ENCODE data around the gene KCNK13.
"Not testable (repeated sequence)": the region's sequence is repeated elsewhere in the genome, so short reads cannot be mapped to it uniquely, and the experiment has no call there.

The KCNK13 gene

DNA sequence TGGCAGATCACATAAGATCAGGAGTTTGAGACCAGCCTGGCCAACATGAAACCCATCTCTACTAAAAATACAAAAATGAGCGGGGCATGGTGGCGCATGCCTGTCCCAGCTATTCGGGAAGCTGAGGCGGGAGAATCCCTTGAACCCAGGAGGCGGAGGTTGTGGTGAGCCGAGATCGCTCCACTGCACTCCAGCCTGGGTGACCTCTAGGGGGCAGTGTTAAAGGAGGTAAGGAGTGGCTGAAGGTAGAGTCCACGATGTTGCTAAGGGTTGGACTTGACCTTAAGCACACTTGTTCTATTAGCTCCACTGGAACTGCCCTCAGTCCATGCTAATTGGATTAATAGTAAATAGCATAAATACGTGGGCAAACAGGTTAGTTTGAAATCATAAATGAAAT is 132.1 kb downstream of the KCNK13 start:
- TF ChIP-seq, protein P1, sequence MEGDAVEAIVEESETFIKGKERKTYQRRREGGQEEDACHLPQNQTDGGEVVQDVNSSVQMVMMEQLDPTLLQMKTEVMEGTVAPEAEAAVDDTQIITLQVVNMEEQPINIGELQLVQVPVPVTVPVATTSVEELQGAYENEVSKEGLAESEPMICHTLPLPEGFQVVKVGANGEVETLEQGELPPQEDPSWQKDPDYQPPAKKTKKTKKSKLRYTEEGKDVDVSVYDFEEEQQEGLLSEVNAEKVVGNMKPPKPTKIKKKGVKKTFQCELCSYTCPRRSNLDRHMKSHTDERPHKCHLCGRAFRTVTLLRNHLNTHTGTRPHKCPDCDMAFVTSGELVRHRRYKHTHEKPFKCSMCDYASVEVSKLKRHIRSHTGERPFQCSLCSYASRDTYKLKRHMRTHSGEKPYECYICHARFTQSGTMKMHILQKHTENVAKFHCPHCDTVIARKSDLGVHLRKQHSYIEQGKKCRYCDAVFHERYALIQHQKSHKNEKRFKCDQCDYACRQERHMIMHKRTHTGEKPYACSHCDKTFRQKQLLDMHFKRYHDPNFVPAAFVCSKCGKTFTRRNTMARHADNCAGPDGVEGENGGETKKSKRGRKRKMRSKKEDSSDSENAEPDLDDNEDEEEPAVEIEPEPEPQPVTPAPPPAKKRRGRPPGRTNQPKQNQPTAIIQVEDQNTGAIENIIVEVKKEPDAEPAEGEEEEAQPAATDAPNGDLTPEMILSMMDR (IDR thresholded peaks at IDR 0.05; ENCODE audit: insufficient read depth, low read length), result no peak
- H3K4me3 ChIP-seq (replicated peaks; ENCODE audit: insufficient read depth, low read length), result no peak overlapping the region
- H3K27ac ChIP-seq (replicated peaks), result no peak overlapping the region
- peak; percentile 3 to 12 for DNase-seq (ENCODE audit: low read depth in 1 of 2, low spot score in 1 of 2)
- no peaks in the 10 kb centered on the region for H3K27me3 ChIP-seq (ENCODE audit: insufficient read depth, poor library complexity, severe bottlenecking)

DNA sequence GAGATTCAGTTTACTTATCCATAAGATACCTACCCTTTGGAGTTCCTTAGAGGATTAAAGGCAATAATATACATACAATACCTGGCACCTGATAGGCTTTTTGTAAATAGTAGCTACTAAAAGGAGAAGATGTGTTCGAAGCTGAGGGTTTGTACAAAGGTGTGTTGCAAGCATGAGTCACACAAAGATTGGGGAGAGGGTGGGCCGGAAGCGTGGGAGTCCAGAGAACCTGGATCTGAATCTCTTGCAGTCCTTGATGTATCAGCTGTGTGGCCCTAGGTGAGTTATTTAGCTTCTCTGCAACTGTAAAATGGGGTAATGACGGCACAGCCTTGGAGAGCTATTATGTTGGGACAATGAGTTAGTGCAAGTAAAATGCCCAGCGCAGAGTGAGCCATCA is 132.9 kb downstream of the KCNK13 start:
- DNase-seq (ENCODE audit: low read depth in 1 of 2, low spot score in 1 of 2), result peak in 1 of 2 experiments; percentile 16
- Histone ChIP-seq H3K27me3 (ENCODE audit: insufficient read depth, poor library complexity, severe bottlenecking) (no peaks in the 10 kb centered on the region), H3K4me3 (replicated peaks; ENCODE audit: insufficient read depth, low read length) (no peak overlapping the region), H3K27ac (replicated peaks) (no peak overlapping the region)
- no peak for TF ChIP-seq SPI1 (IDR thresholded peaks at IDR 0.05; ENCODE audit: borderline replicate concordance, low read depth)
- no peak for TF ChIP-seq GABPA (IDR thresholded peaks at IDR 0.05; ENCODE audit: low read depth)
- TF ChIP-seq, protein P1 (IDR thresholded peaks at IDR 0.05; ENCODE audit: insufficient read depth, low read length), result no peak
- TF ChIP-seq REST (IDR thresholded peaks at IDR 0.05; ENCODE audit: insufficient replicate concordance, low read depth), result no peak
- no peak for TF ChIP-seq POLR2AphosphoS5 (IDR thresholded peaks at IDR 0.05; ENCODE audit: low read depth)

- TF ChIP-seq POLR2AphosphoS5 (IDR thresholded peaks at IDR 0.05; ENCODE audit: low read depth) (no peak), SPI1 (IDR thresholded peaks at IDR 0.05; ENCODE audit: borderline replicate concordance, low read depth) (no peak), GABPA (IDR thresholded peaks at IDR 0.05; ENCODE audit: low read depth) (no peak), REST (IDR thresholded peaks at IDR 0.05; ENCODE audit: insufficient replicate concordance, low read depth) (no peak)
- TF ChIP-seq, protein P1 (IDR thresholded peaks at IDR 0.05; ENCODE audit: insufficient read depth, low read length), result no peak
- no peak overlapping the region for H3K4me3 ChIP-seq (replicated peaks; ENCODE audit: insufficient read depth, low read length)
- no peaks in the 10 kb centered on the region for H3K27me3 ChIP-seq (ENCODE audit: insufficient read depth, poor library complexity, severe bottlenecking)
- H3K27ac ChIP-seq (replicated peaks), result no peak overlapping the region
- no peak for DNase-seq (ENCODE audit: low read depth in 1 of 2, low spot score in 1 of 2)
Observed at GRCh38 chr14:90198541-90199060, 136.8 kb downstream of the KCNK13 start.

- not testable (repeated sequence) for H3K27me3 ChIP-seq (ENCODE audit: insufficient read depth, poor library complexity, severe bottlenecking); H3K4me3 ChIP-seq (replicated peaks; ENCODE audit: insufficient read depth, low read length); H3K27ac ChIP-seq (replicated peaks); DNase-seq (ENCODE audit: low read depth in 1 of 2, low spot score in 1 of 2)
Observed at GRCh38 chr14:90200546-90200945, 138.8 kb downstream of the KCNK13 start.
